Measurements from ENCODE around the gene UBE2M.

The UBE2M gene

GRCh38 chr19:58572026-58572817 is 13.8 kb upstream of the UBE2M start:
- peak overlapping the region; percentile 98 for H3K27ac ChIP-seq
- H3K4me3 ChIP-seq (ENCODE audit: low read depth in 1 of 2, low read length in 1 of 2): peak overlapping the region; percentile 80 to 90
- no peaks in the 10 kb centered on the region for H3K9me3 ChIP-seq
- peaks cover 45 to 46% of the 10 kb centered on the region in 2 experiments for H3K4me1 ChIP-seq (ENCODE audit: control insufficient read depth in 1 of 2, insufficient read depth in 1 of 2, low read depth in 1 of 2, low read length in 1 of 2)
- TF ChIP-seq CTCF (IDR thresholded peaks at IDR 0.05): no peak
- H3K36me3 ChIP-seq: peaks cover 17% of the 10 kb centered on the region
- H3K27me3 ChIP-seq: no peaks in the 10 kb centered on the region

GRCh38 chr19:58571575-58571947 is 13.2 kb upstream of the UBE2M start:
- H3K9me3 ChIP-seq: no peaks in the 10 kb centered on the region
- H3K4me1 ChIP-seq (ENCODE audit: control insufficient read depth in 1 of 2, insufficient read depth in 1 of 2, low read depth in 1 of 2, low read length in 1 of 2): peaks cover 45 to 46% of the 10 kb centered on the region in 2 experiments
- H3K4me3 ChIP-seq (ENCODE audit: low read depth in 1 of 2, low read length in 1 of 2): peak overlapping the region in 1 of 2 experiments; percentile 80
- peaks cover 23% of the 10 kb centered on the region for H3K36me3 ChIP-seq
- no peak for TF ChIP-seq CTCF (IDR thresholded peaks at IDR 0.05)
- H3K27ac ChIP-seq: peak overlapping the region; percentile 98
- no peaks in the 10 kb centered on the region for H3K27me3 ChIP-seq

- no peaks in the 10 kb centered on the region for H3K27me3 ChIP-seq
- H3K4me1 ChIP-seq (ENCODE audit: control insufficient read depth in 1 of 2, insufficient read depth in 1 of 2, low read depth in 1 of 2, low read length in 1 of 2): peaks cover 43 to 44% of the 10 kb centered on the region in 2 experiments
- no peak for TF ChIP-seq CTCF (IDR thresholded peaks at IDR 0.05)
- H3K4me3 ChIP-seq (ENCODE audit: low read depth in 1 of 2, low read length in 1 of 2): no peak overlapping the region
- peak overlapping the region; percentile 98 for H3K27ac ChIP-seq
- no peaks in the 10 kb centered on the region for H3K9me3 ChIP-seq
- H3K36me3 ChIP-seq: peaks cover 28% of the 10 kb centered on the region
Measured at GRCh38 chr19:58570770-58571574, 12.6 kb upstream of the UBE2M start.

GRCh38 chr19:58569943-58570670 is 11.7 kb upstream of the UBE2M start:
- no peaks in the 10 kb centered on the region for H3K9me3 ChIP-seq
- no peaks in the 10 kb centered on the region for H3K27me3 ChIP-seq
- H3K36me3 ChIP-seq: peaks cover 28% of the 10 kb centered on the region
- H3K4me1 ChIP-seq (ENCODE audit: control insufficient read depth in 1 of 2, insufficient read depth in 1 of 2, low read depth in 1 of 2, low read length in 1 of 2): peaks cover 35 to 38% of the 10 kb centered on the region in 2 experiments
- no peak for TF ChIP-seq CTCF (IDR thresholded peaks at IDR 0.05)
- H3K27ac ChIP-seq: peak overlapping the region; percentile 98
- no peak overlapping the region for H3K4me3 ChIP-seq (ENCODE audit: low read depth in 1 of 2, low read length in 1 of 2)

- no peak overlapping the region for H3K27ac ChIP-seq
Measured at GRCh38 chr19:58569191-58569942, 11.0 kb upstream of the UBE2M start.

More at GRCh38 chr19:58569191-58569942, 11.0 kb upstream of the UBE2M start:
- Histone ChIP-seq H3K36me3 (peaks cover 28% of the 10 kb centered on the region), H3K4me1 (ENCODE audit: control insufficient read depth in 1 of 2, insufficient read depth in 1 of 2, low read depth in 1 of 2, low read length in 1 of 2) (peaks cover 31 to 34% of the 10 kb centered on the region in 2 experiments), H3K27me3 (peaks cover 2% of the 10 kb centered on the region), H3K4me3 (ENCODE audit: low read depth in 1 of 2, low read length in 1 of 2) (no peak overlapping the region), H3K9me3 (no peaks in the 10 kb centered on the region)
- no peak for TF ChIP-seq CTCF (IDR thresholded peaks at IDR 0.05)
